ENCODE measurements around the gene NRCAM. TPM values are rescaled to one million over a fixed set of nuclear protein-coding genes. Genes with fewer than 3 reads are reported as not detected.
A peak's percentile ranks its signal among the peaks of the same experiment; 100 is the strongest.

Gene NRCAM
- total RNA-seq, 4 donors from 2014 or later: 0.77 to 30.3 (median 2.0) TPM; not detected in 1

GRCh38 chr7:108497082-108497725 is 41.0 kb upstream of the NRCAM start:
- intact Hi-C loops (cut with DNase I; ENCODE audit: low total_unique reads): no loop called here
- no peaks in the 10 kb centered on the region for H3K9me3 ChIP-seq
- no peaks in the 10 kb centered on the region for H3K36me3 ChIP-seq
- H3K27me3 ChIP-seq: no peaks in the 10 kb centered on the region
- H3K4me3 ChIP-seq: no peak overlapping the region
- peak in 1 of 2 donors; percentile 26 for DNase-seq
- no peaks in the 10 kb centered on the region for H3K4me1 ChIP-seq
- no peak overlapping the region for H3K27ac ChIP-seq
- TF ChIP-seq, protein P1, sequence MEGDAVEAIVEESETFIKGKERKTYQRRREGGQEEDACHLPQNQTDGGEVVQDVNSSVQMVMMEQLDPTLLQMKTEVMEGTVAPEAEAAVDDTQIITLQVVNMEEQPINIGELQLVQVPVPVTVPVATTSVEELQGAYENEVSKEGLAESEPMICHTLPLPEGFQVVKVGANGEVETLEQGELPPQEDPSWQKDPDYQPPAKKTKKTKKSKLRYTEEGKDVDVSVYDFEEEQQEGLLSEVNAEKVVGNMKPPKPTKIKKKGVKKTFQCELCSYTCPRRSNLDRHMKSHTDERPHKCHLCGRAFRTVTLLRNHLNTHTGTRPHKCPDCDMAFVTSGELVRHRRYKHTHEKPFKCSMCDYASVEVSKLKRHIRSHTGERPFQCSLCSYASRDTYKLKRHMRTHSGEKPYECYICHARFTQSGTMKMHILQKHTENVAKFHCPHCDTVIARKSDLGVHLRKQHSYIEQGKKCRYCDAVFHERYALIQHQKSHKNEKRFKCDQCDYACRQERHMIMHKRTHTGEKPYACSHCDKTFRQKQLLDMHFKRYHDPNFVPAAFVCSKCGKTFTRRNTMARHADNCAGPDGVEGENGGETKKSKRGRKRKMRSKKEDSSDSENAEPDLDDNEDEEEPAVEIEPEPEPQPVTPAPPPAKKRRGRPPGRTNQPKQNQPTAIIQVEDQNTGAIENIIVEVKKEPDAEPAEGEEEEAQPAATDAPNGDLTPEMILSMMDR (IDR thresholded peaks at IDR 0.05): peak; percentile 66 to 75 (median 72)
- no peak for TF ChIP-seq POLR2A (IDR thresholded peaks at IDR 0.05)

DNA sequence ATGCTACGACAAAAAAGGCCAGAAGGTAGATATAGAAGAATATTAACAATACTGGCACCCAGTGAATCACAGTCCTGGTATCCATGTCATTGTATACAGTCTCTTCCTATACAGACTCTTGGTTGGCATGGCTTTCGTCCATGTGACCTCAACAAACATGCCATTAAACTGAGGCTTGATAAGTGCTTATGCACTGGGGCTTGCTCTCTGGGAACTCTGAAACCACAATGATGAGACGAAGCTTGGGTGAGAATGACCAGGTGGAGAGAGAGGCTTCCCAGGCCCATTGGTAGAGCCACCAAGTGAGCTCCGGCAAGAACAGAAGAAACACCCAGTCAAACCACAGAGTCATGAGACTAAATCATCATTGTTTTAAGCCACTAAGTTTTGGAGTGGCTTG is 36.5 kb upstream of the NRCAM start:
- Histone ChIP-seq H3K27ac (no peak overlapping the region), H3K36me3 (no peaks in the 10 kb centered on the region)
- intact Hi-C loops (cut with DNase I; ENCODE audit: low total_unique reads): no loop called here

GRCh38 chr7:108488768-108489538 is 32.7 kb upstream of the NRCAM start:
- Histone ChIP-seq H3K27me3 (no peaks in the 10 kb centered on the region), H3K36me3 (no peaks in the 10 kb centered on the region), H3K9me3 (no peaks in the 10 kb centered on the region), H3K4me3 (no peak overlapping the region), H3K27ac (no peak overlapping the region), H3K4me1 (no peaks in the 10 kb centered on the region)
- no peak for TF ChIP-seq POLR2A (IDR thresholded peaks at IDR 0.05)
- TF ChIP-seq, protein P1 (IDR thresholded peaks at IDR 0.05): no peak
- DNase-seq: no peak
- intact Hi-C loops (cut with DNase I; ENCODE audit: low total_unique reads): no loop called here

More for the DNA sequence above, 36.5 kb upstream of the NRCAM start:
- Histone ChIP-seq H3K4me3 (no peak overlapping the region), H3K4me1 (no peaks in the 10 kb centered on the region), H3K9me3 (no peaks in the 10 kb centered on the region), H3K27me3 (no peaks in the 10 kb centered on the region)
- no peak for TF ChIP-seq POLR2A (IDR thresholded peaks at IDR 0.05)
- TF ChIP-seq, protein P1 (IDR thresholded peaks at IDR 0.05): no peak
- no peak for DNase-seq

DNA sequence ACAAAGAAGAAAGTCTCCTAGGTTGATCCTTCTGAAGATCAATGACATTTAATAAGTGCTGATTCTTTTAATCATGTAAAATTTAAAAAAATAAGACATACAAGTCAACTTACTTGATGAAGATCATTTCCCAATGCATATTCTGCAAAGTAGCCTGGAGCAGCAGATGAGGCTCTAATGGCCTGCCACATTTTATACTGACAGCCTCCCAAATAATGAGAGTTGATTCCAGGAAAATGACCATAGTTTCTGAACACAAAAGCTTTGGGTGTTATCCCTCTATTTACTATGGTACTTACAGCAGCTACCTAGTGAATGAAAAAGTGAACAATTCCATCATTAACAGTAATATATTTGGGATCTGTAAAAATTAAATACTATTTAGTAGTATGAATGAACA is 31.4 kb upstream of the NRCAM start:
- Histone ChIP-seq H3K4me3 (no peak overlapping the region), H3K27ac (no peak overlapping the region), H3K27me3 (no peaks in the 10 kb centered on the region), H3K36me3 (no peaks in the 10 kb centered on the region), H3K4me1 (no peaks in the 10 kb centered on the region), H3K9me3 (no peaks in the 10 kb centered on the region)
- intact Hi-C loops (cut with DNase I; ENCODE audit: low total_unique reads): no loop called here
- no peak for DNase-seq
- TF ChIP-seq POLR2A (IDR thresholded peaks at IDR 0.05): no peak
- TF ChIP-seq, protein P1 (IDR thresholded peaks at IDR 0.05): no peak

DNA sequence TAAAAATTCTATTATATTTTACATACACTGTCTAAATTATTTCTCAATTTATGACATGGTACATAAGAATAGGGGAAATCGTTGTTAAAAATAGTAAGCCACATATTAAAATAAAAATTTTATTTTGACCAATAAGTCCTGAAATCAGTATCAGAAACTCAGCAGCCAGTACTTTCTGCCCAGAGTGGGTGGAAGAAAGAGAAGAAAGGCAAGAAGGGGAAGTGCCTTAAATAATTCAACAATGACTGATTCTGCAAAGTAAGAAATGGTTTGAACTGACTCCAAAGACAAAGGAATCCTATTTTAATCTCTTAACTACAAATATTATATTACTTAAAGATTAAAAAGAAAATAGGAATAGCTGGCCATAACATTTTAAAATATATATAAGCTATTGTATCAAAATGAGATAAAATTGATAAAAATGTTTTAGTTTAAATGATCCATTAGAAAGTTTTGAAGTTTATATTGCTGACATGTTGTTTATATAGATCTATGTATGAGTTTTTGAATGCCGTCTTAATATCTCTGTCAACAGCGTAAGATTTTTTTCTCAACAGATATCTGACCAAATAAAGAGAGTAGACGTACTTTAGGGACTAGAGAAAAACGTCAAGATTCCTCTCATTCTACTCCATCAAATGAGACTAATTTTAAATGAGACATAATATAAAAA is 30.2 kb upstream of the NRCAM start:
- intact Hi-C loops (cut with DNase I; ENCODE audit: low total_unique reads): no loop called here
- no peaks in the 10 kb centered on the region for H3K36me3 ChIP-seq
- no peak overlapping the region for H3K27ac ChIP-seq
- H3K27me3 ChIP-seq: no peaks in the 10 kb centered on the region
- no peak for TF ChIP-seq POLR2A (IDR thresholded peaks at IDR 0.05)
- TF ChIP-seq, protein P1 (IDR thresholded peaks at IDR 0.05): no peak
- H3K9me3 ChIP-seq: no peaks in the 10 kb centered on the region
- H3K4me3 ChIP-seq: no peak overlapping the region
- DNase-seq: no peak
- H3K4me1 ChIP-seq: no peaks in the 10 kb centered on the region
